GM23338 (cell line): Measurements from ENCODE around the gene USP50. TPM values are rescaled to one million over a fixed set of nuclear protein-coding genes. Genes with fewer than 3 reads are reported as not detected.
"Not testable (repeated sequence)": the region's sequence is repeated elsewhere in the genome, so short reads cannot be mapped to it uniquely, and the experiment has no call there.

ENCODE experiments used
- ATAC-seq: fragments of 200-7000 bp; cut with Tn5 transposase; 3 replicates; pipeline ENCODE4 v1.9.1; 2020
- DNase-seq: peaks from one replicate; pipeline ENCODE4 v3.0.0-alpha.2; 2015; ENCODE audit warnings: low spot score
- H2AFZ ChIP-seq: fragments of 200-600 bp; sonication (generic); 2 replicates; pipeline ENCODE4 v1.8.0; 2016; ENCODE audit warnings: antibody characterized with exemption, mild to moderate bottlenecking, moderate library complexity
- H3F3A ChIP-seq: fragments of 200-600 bp; sonication (generic); replicated peaks from 2 replicates; pipeline ENCODE4 v1.8.0; 2017; ENCODE audit warnings: antibody characterized with exemption, mixed run types, low read depth
- H3K27ac ChIP-seq: fragments of 200-600 bp; sonication (generic); 2 replicates; pipeline ENCODE4 v1.6.1; 2016; ENCODE audit warnings: low read depth
- H3K27me3 ChIP-seq: fragments of 200-600 bp; sonication (generic); 2 replicates; pipeline ENCODE4 v1.8.0; 2016; ENCODE audit warnings: mild to moderate bottlenecking, mixed run types, moderate library complexity; ENCODE audit not compliant: insufficient read depth
- H3K36me3 ChIP-seq: fragments of 200-600 bp; sonication (generic); 2 replicates; pipeline ENCODE4 v1.8.0; 2016; ENCODE audit warnings: mild to moderate bottlenecking; ENCODE audit not compliant: insufficient read depth
- H3K4me1 ChIP-seq: fragments of 200-600 bp; sonication (generic); 2 replicates; pipeline ENCODE4 v1.8.0; 2016; ENCODE audit warnings: mild to moderate bottlenecking, moderate library complexity; ENCODE audit not compliant: insufficient read depth
- H3K4me2 ChIP-seq: fragments of 200-600 bp; sonication (generic); 2 replicates; pipeline ENCODE4 v1.7.1; 2017; ENCODE audit warnings: mixed run types
- H3K4me3 ChIP-seq: fragments of 200-600 bp; sonication (generic); 2 replicates; pipeline ENCODE4 v1.6.1; 2016; ENCODE audit warnings: mixed run types
- H3K79me2 ChIP-seq: fragments of 200-600 bp; sonication (generic); replicated peaks from 2 replicates; pipeline ENCODE4 v1.8.0; 2017; ENCODE audit warnings: mild to moderate bottlenecking; ENCODE audit not compliant: insufficient read depth
- H3K9me2 ChIP-seq: fragments of 200-600 bp; sonication (generic); 2 replicates; pipeline ENCODE4 v1.8.0; 2017; ENCODE audit not compliant: insufficient read depth
- H4K20me1 ChIP-seq: fragments of 200-600 bp; sonication (generic); replicated peaks from 2 replicates; pipeline ENCODE4 v1.8.0; 2017; ENCODE audit warnings: mild to moderate bottlenecking; ENCODE audit not compliant: insufficient read depth
- H3K27ac Mint-ChIP-seq: 2 replicates; pipeline ENCODE4 v1.8.0; 2020; ENCODE audit warnings: inconsistent platforms, mild to moderate bottlenecking, moderate library complexity, mixed read lengths
- H3K27me3 Mint-ChIP-seq: 3 replicates; pipeline ENCODE4 v1.8.0; 2022; ENCODE audit warnings: low read depth, mild to moderate bottlenecking, moderate library complexity, mixed read lengths, inconsistent platforms; ENCODE audit not compliant: insufficient read depth, poor library complexity
- H3K36me3 Mint-ChIP-seq: 3 replicates; pipeline ENCODE4 v1.8.0; 2021; ENCODE audit warnings: low read depth, mild to moderate bottlenecking, inconsistent platforms, moderate library complexity, mixed read lengths
- H3K4me1 Mint-ChIP-seq: 3 replicates; pipeline ENCODE4 v1.8.0; 2020; ENCODE audit warnings: mild to moderate bottlenecking, inconsistent platforms, mixed read lengths
- H3K4me3 Mint-ChIP-seq: 3 replicates; pipeline ENCODE4 v1.8.0; 2021; ENCODE audit warnings: moderate library complexity, mild to moderate bottlenecking, inconsistent platforms, mixed read lengths
- H3K9me3 Mint-ChIP-seq: 3 replicates; pipeline ENCODE4 v1.8.0; 2020; ENCODE audit warnings: moderate library complexity, mild to moderate bottlenecking, inconsistent platforms, mixed read lengths
- CTCF ChIP-seq, 2 experiments: fragments of 200-600 bp in 1 of 2; sonication (generic) in 1 of 2; conservative IDR thresholded peaks; 2 replicates each; pipeline versions ENCODE4 v1.5.1 to v1.6.1; 2016 to 2017; ENCODE audit warnings: antibody characterized with exemption in 2 of 2, low read depth in 2 of 2, mild to moderate bottlenecking in 2 of 2, moderate library complexity in 1 of 2
- ETS1 ChIP-seq: IDR thresholded peaks from 2 replicates; pipeline ENCODE4 v1.6.1; 2016; ENCODE audit warnings: antibody characterized with exemption
- EZH2 ChIP-seq: fragments of 200-600 bp; sonication (generic); IDR thresholded peaks from one replicate; pipeline ENCODE4 v1.8.0; 2017; ENCODE audit warnings: antibody characterized with exemption, mild to moderate bottlenecking, low read depth; ENCODE audit not compliant: unreplicated experiment
- EZH2phosphoT487 ChIP-seq: fragments of 200-600 bp; sonication (generic); IDR thresholded peaks from one replicate; pipeline ENCODE4 v1.8.1; 2018; ENCODE audit warnings: antibody characterized with exemption; ENCODE audit not compliant: unreplicated experiment
- NANOG ChIP-seq: IDR thresholded peaks from 2 replicates; pipeline ENCODE4 v1.6.1; 2016; ENCODE audit warnings: antibody characterized with exemption, borderline replicate concordance
- ZNF114 ChIP-seq: fragments of 250-450 bp; sonication (Bioruptor Pico); IDR thresholded peaks from 2 replicates; pipeline ENCODE4 v1.5.0; 2020; ENCODE audit warnings: mild to moderate bottlenecking, moderate library complexity
- ZNF331 ChIP-seq: fragments of 250-450 bp; sonication (Bioruptor Pico); IDR thresholded peaks from 2 replicates; pipeline ENCODE4 v1.5.0; 2020; ENCODE audit warnings: low read depth, mild to moderate bottlenecking, moderate library complexity
- polyA plus RNA-seq: library from polyadenylated mRNA; unstranded; fragments of >200 nt; fragmentation: Nextera tagmentation; extraction: Ambion mirVana; gene quantifications from 2 replicates; pipeline ENCODE4 v1.2.1, GENCODE V29; 2016
- total RNA-seq: library from RNA; depleted of rRNA; stranded (reverse); fragments of >200 nt; shearing (Covaris generic); gene quantifications from 2 replicates; pipeline ENCODE4 v1.2.3, GENCODE V29; 2014
- TF ChIP-seq, protein P1 (sequence below): IDR thresholded peaks from one replicate; pipeline ENCODE4 v1.6.1; 2018; ENCODE audit warnings: antibody characterized with exemption; ENCODE audit not compliant: unreplicated experiment

The USP50 gene
- total and polyA plus RNA-seq, 2 experiments from 2014 or later = 6.3 TPM; not detected in 1

DNA sequence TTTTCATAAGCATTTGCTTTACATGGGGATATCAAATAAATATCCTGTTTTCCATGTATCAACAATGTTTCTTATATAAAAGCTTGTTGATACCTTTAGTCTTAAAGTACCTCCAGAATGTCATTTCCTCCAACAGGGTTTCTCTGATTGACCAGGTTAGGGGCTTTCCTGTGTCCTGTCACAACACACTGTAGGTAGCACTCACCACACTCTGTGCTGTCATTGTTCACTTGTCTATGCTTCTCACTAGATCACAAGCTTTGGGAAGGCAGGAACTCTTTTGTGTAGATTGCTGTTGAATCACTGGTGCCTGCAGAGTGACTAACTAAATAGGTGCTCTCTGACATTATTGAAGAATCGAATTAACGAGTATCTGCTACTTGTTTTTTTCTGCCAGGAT lies 49.8 kb downstream of the USP50 start (continued):
- TF ChIP-seq NANOG = no peak
- TF ChIP-seq ZNF114 (CRISPR knock-in tag) = no peak
- TF ChIP-seq EZH2phosphoT487 = no peak
- TF ChIP-seq, protein P1, sequence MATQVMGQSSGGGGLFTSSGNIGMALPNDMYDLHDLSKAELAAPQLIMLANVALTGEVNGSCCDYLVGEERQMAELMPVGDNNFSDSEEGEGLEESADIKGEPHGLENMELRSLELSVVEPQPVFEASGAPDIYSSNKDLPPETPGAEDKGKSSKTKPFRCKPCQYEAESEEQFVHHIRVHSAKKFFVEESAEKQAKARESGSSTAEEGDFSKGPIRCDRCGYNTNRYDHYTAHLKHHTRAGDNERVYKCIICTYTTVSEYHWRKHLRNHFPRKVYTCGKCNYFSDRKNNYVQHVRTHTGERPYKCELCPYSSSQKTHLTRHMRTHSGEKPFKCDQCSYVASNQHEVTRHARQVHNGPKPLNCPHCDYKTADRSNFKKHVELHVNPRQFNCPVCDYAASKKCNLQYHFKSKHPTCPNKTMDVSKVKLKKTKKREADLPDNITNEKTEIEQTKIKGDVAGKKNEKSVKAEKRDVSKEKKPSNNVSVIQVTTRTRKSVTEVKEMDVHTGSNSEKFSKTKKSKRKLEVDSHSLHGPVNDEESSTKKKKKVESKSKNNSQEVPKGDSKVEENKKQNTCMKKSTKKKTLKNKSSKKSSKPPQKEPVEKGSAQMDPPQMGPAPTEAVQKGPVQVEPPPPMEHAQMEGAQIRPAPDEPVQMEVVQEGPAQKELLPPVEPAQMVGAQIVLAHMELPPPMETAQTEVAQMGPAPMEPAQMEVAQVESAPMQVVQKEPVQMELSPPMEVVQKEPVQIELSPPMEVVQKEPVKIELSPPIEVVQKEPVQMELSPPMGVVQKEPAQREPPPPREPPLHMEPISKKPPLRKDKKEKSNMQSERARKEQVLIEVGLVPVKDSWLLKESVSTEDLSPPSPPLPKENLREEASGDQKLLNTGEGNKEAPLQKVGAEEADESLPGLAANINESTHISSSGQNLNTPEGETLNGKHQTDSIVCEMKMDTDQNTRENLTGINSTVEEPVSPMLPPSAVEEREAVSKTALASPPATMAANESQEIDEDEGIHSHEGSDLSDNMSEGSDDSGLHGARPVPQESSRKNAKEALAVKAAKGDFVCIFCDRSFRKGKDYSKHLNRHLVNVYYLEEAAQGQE = no peak
- no peak for TF ChIP-seq ETS1
- no peak for TF ChIP-seq EZH2
- TF ChIP-seq ZNF331 (CRISPR knock-in tag) = no peak
- TF ChIP-seq CTCF (conservative IDR thresholded peaks at IDR 0.05; ENCODE audit: low read depth in 2 of 2) = no peak

DNA sequence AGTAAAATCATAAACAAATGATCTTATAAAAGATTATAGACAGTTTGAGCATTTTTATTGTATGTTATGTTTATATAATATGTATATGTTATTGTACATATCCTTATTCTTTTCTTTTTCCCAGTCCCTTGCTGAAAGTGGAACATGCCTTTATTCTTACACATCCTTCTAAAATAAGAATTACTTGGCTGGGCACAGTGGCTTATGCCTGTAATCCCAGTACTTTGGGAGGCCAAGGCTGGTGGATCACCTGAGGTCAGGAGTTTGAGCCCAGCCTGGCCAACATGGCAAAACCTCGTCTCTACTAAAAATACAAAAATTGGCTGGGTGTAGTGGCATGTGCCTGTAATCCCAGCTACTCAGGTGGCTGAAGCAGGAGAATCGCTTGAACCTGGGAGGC lies 51.9 kb downstream of the USP50 start:
- peaks cover 73% of the 10 kb centered on the region for H3K36me3 Mint-ChIP-seq
- not testable (repeated sequence) for H4K20me1 ChIP-seq, H3K4me3 ChIP-seq, H3F3A ChIP-seq, H3K4me1 ChIP-seq, H3K27ac Mint-ChIP-seq, H3K27ac ChIP-seq, H3K27me3 ChIP-seq, H3K79me2 ChIP-seq, H3K4me1 Mint-ChIP-seq, H3K9me3 Mint-ChIP-seq, H2AFZ ChIP-seq, DNase-seq, ATAC-seq, H3K27me3 Mint-ChIP-seq, H3K9me2 ChIP-seq, H3K4me2 ChIP-seq, H3K4me3 Mint-ChIP-seq
- peaks cover 43% of the 10 kb centered on the region for H3K36me3 ChIP-seq
